Endothelial cell of umbilical vein (primary cell): ENCODE data around the gene PDE8B. TPM values are rescaled to one million over a fixed set of nuclear protein-coding genes. Genes with fewer than 3 reads are reported as not detected.

ENCODE experiments used
- BruUV-seq: library from RNA; stranded (reverse); fragments of 400-500 nt; replicated peaks from 2 replicates; lab custom pipeline; 2021; lab: Mats Ljungman, UMichigan
- CTCF ChIA-PET: fragments of 300-600, 350-600 bp; sonication (Branson Sonifier 250); formaldehyde crosslinking; loops from one replicate; lab custom pipeline; 2021; ENCODE audit warnings: antibody characterized with exemption, inconsistent platforms; lab: Charles Lee
- POLR2A ChIA-PET: fragments of 300-600, 350-600 bp; sonication (Branson Sonifier 250); formaldehyde crosslinking; loops from one replicate; lab custom pipeline; 2021; ENCODE audit warnings: antibody characterized with exemption, inconsistent platforms; lab: Charles Lee
- DNase-seq: peaks from one replicate; pipeline ENCODE4 v3.0.0-alpha.2; 2011; ENCODE audit warnings: low read depth, low spot score
- FAIRE-seq: peaks from 2 replicates; lab custom pipeline; 2011; peaks lifted over from hg19 to GRCh38; lab: Jason Lieb, UNC
- H2AFZ ChIP-seq: 2 replicates; pipeline ENCODE4 v1.6.0; 2012; ENCODE audit warnings: low read depth, low read length, control low read depth, inconsistent platforms
- H3K27ac ChIP-seq: 2 replicates; pipeline ENCODE4 v1.5.1; 2011; ENCODE audit warnings: low read depth, mild to moderate bottlenecking, control low read depth, low read length, moderate library complexity; ENCODE audit not compliant: insufficient read depth
- H3K27me3 ChIP-seq, 2 experiments: 2 replicates each; pipeline versions ENCODE4 v1.6.0 to v1.6.1; 2011; ENCODE audit warnings: low read length in 2 of 2, mixed read lengths in 1 of 2; ENCODE audit not compliant: control insufficient read depth in 2 of 2, insufficient read depth in 2 of 2
- H3K36me3 ChIP-seq, 2 experiments: 2 replicates in 1 of 2; 3 replicates in 1 of 2; pipeline ENCODE4 v1.5.1; 2011; ENCODE audit warnings: low read length in 2 of 2, mild to moderate bottlenecking in 1 of 2, moderate library complexity in 1 of 2; ENCODE audit not compliant: control insufficient read depth in 2 of 2, insufficient read depth in 2 of 2; ENCODE audit errors: extremely low read depth in 1 of 2
- H3K4me1 ChIP-seq: 3 replicates; pipeline ENCODE4 v1.5.1; 2011; ENCODE audit warnings: mild to moderate bottlenecking, low read length; ENCODE audit not compliant: control insufficient read depth, insufficient read depth; ENCODE audit errors: extremely low read depth
- H3K4me2 ChIP-seq: 2 replicates; pipeline ENCODE4 v1.6.1; 2011; ENCODE audit warnings: low read length, control low read depth, mixed read lengths; ENCODE audit not compliant: insufficient read depth
- H3K4me3 ChIP-seq, 3 experiments: fragments of 200-600 bp in 1 of 3; sonication (generic), shearing (Covaris generic) in 1 of 3; replicated peaks in 1 of 3; 2 replicates each; pipeline ENCODE4 v1.5.1; 2011 to 2016; ENCODE audit warnings: control low read depth in 3 of 3, low read length in 3 of 3, mild to moderate bottlenecking in 2 of 3, inconsistent platforms in 1 of 3, low read depth in 1 of 3, moderate library complexity in 1 of 3; ENCODE audit not compliant: insufficient read depth in 1 of 3
- H3K79me2 ChIP-seq: 2 replicates; pipeline ENCODE4 v1.6.0; 2012; ENCODE audit warnings: low read length, inconsistent platforms; ENCODE audit not compliant: control insufficient read depth, insufficient read depth
- H3K9ac ChIP-seq: replicated peaks from 2 replicates; pipeline ENCODE3; 2011; ENCODE audit warnings: low read length, control low read depth; ENCODE audit not compliant: insufficient read depth; ENCODE audit errors: extremely low read depth
- H3K9me1 ChIP-seq: replicated peaks from 3 replicates; pipeline ENCODE4 v1.6.0; 2011; ENCODE audit warnings: mild to moderate bottlenecking, low read length; ENCODE audit not compliant: control insufficient read depth, insufficient read depth; ENCODE audit errors: extremely low read depth
- H3K9me3 ChIP-seq: replicated peaks from 2 replicates; pipeline ENCODE4 v1.5.1; 2012; ENCODE audit warnings: low read length, inconsistent platforms; ENCODE audit not compliant: control insufficient read depth, insufficient read depth
- H4K20me1 ChIP-seq: replicated peaks from 2 replicates; pipeline ENCODE3; 2011; ENCODE audit warnings: mild to moderate bottlenecking, low read length; ENCODE audit not compliant: control insufficient read depth, insufficient read depth; ENCODE audit errors: extremely low read depth
- FOS ChIP-seq: IDR thresholded peaks from 2 replicates; pipeline ENCODE4 v1.6.1; 2011; ENCODE audit warnings: mild to moderate bottlenecking, low read length, moderate library complexity, borderline replicate concordance; ENCODE audit not compliant: insufficient read depth
- GATA2 ChIP-seq: IDR thresholded peaks from 2 replicates; pipeline ENCODE4 v1.7.0; 2011; ENCODE audit warnings: low read depth, mild to moderate bottlenecking, moderate library complexity, mixed read lengths, low read length; ENCODE audit not compliant: insufficient read length, insufficient read depth
- JUN ChIP-seq: IDR thresholded peaks from 2 replicates; pipeline ENCODE4 v1.6.1; 2011; ENCODE audit warnings: borderline replicate concordance, low read depth; ENCODE audit not compliant: insufficient read length, insufficient read depth
- MYC ChIP-seq: IDR thresholded peaks from one replicate; pipeline ENCODE4 v1.6.1; 2011; ENCODE audit warnings: mild to moderate bottlenecking, low read depth, low read length
- POLR2A ChIP-seq: IDR thresholded peaks from 2 replicates; pipeline ENCODE4 v1.6.1; 2012; ENCODE audit warnings: low read depth, mild to moderate bottlenecking, control low read depth, low read length
- POLR2AphosphoS5 ChIP-seq: IDR thresholded peaks from 2 replicates; pipeline ENCODE4 v1.6.1; 2012; ENCODE audit warnings: low read depth, mild to moderate bottlenecking, control low read depth, low read length, moderate library complexity; ENCODE audit not compliant: insufficient read depth
- dilution Hi-C: fragments of 300-500 bp; cut with MboI; formaldehyde crosslinking; loops from one replicate; pipeline ENCODE4 v1.15.0; 2019; ENCODE audit warnings: low sequenced_read_pairs; ENCODE audit not compliant: extremely low pct_ligation_motif_present
- intact Hi-C: fragments of 100-400 bp; cut with micrococcal nuclease; formaldehyde crosslinking; loops from one replicate; pipeline ENCODE4 v1.10.0; 2022
- polyA plus RNA-seq, 4 experiments: library from polyadenylated mRNA; depleted of rRNA in 3 of 4; stranded (reverse) in 3 of 4; unstranded in 1 of 4; fragments of >200 nt; gene quantifications; 2 replicates each; pipeline versions ENCODE4 v1.2.1 to v1.2.3, GENCODE V29; 2011 to 2012; ENCODE audit warnings: missing spikeins in 1 of 4
- total RNA-seq: library from RNA; stranded (reverse); gene quantifications from 2 replicates; pipeline ENCODE4 v1.2.3, GENCODE V29; 2021
- TF ChIP-seq, protein P1 (sequence below), 2 donors: IDR thresholded peaks; 1 replicate in 1 of 2; 2 replicates in 1 of 2; pipeline ENCODE4 v1.5.1; 2011; ENCODE audit warnings: low read length in 2 of 2, mild to moderate bottlenecking in 2 of 2, moderate library complexity in 2 of 2, control low read depth in 1 of 2, inconsistent platforms in 1 of 2, low read depth in 1 of 2; ENCODE audit not compliant: insufficient read depth in 1 of 2; ENCODE audit errors: extremely low read depth in 1 of 2

PDE8B gene
- total and polyA plus RNA-seq, 2 donors (not counting 3 experiments of a cell fraction or from before 2014, with no cell fraction given), result not detected

DNA sequence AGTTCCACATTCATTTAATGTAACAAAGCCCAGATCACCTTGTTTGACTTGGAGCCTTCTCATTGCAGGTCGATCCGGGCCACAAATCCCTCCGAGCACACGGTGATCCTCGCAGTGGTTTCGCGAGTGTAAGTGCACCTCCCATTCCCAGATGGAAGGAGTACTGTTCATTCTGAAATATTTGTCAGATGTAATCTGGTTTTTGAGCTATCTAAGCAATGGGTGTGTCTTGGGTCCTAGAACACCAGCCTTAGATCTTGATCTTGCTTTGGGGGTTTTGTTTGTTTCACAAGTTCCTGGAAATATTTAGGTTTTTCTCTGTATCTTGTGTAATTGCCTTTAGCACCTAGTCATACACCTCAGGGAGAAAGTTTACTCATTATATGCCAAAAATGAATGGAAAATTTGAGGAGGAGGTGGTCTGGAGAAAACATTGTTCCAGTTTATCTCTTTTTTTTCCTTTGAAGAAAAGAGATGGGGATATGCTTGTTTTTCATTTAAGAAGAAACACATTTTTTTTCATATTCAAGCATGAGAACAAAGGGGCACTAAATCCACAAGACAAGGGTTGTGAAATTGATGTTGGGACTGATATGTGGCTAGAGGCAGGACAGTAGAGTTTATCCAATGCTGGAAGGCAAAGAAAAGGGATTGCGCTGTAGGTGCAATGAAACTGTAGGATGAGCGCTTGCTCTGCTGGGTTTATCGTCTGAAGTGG, 118.6 kb downstream of the PDE8B start:
- H3K9ac ChIP-seq, result no peak overlapping the region
- ChIA-PET CTCF (no interaction called here), POLR2A (no interaction called here)
- H3K36me3 ChIP-seq, result no peaks in the 10 kb centered on the region
- H3K9me1 ChIP-seq, result no peaks in the 10 kb centered on the region
- no peaks in the 10 kb centered on the region for H4K20me1 ChIP-seq
- no peak overlapping the region for H3K4me2 ChIP-seq
- FAIRE-seq, result no peak
- no peak overlapping the region for H2AFZ ChIP-seq
- DNase-seq, result no peak
- TF ChIP-seq POLR2A, result no peak
- TF ChIP-seq MYC, result no peak
- intact Hi-C loops, result no loop called here
- no peaks in the 10 kb centered on the region for H3K4me1 ChIP-seq
- H3K4me3 ChIP-seq, result no peak overlapping the region
- H3K79me2 ChIP-seq, result no peaks in the 10 kb centered on the region
- BruUV-seq, result no TSS peak
- no peak overlapping the region for H3K27ac ChIP-seq
- H3K9me3 ChIP-seq, result no peaks in the 10 kb centered on the region
- dilution Hi-C loops, result no loop called here
- H3K27me3 ChIP-seq, result peaks cover 0 to 6% of the 10 kb centered on the region in 2 experiments

DNA sequence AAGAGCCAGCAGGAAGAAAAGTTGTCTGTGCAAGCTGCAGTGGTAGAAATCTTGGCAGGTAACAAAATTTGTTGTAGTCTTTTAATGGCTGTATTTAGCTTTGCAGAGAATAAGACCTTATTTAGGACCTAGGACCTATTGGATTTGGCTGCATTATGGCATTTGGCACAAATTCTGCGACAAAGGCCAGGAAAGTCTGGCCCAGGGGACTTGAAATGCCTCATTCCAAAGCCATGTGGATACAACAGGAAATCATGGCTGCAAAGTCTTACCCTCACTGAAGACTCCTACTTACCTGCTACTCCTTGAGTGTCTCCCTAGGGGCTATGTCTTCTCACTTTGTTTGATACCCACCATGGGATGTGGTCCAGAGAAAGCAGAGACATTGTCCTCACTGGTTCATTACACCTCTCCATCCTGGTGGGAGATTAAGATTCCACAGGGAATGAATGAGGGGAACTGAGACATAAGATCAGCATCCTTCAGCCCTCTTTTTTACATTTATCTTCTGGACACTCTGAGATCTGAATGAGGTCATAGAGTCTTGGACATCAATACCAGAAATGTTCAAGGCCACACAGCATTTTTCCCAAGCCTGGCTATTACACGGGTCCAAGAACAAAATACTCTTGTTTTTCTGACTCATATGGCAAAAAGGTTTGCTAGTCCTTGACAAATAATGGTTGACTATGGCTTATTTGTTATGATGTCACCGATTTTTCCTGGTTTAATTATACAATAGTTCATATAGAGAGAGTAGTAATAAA, 119.4 kb downstream of the PDE8B start:
- Histone ChIP-seq H3K27me3 (peaks cover 0 to 6% of the 10 kb centered on the region in 2 experiments), H3K9me3 (no peaks in the 10 kb centered on the region), H3K36me3 (no peaks in the 10 kb centered on the region), H3K4me2 (no peak overlapping the region), H2AFZ (no peak overlapping the region), H3K9ac (no peak overlapping the region), H3K4me3 (no peak overlapping the region), H3K27ac (no peak overlapping the region), H3K9me1 (no peaks in the 10 kb centered on the region), H3K4me1 (no peaks in the 10 kb centered on the region), H3K79me2 (no peaks in the 10 kb centered on the region), H4K20me1 (no peaks in the 10 kb centered on the region)
- FAIRE-seq (no peak), DNase-seq (no peak)
- intact Hi-C loops (no loop called here), dilution Hi-C loops (no loop called here)
- no peak for TF ChIP-seq JUN
- TF ChIP-seq GATA2, result no peak
- TF ChIP-seq MYC, result no peak
- no peak for TF ChIP-seq POLR2A
- TF ChIP-seq POLR2AphosphoS5, result no peak
- TF ChIP-seq FOS, result no peak
- TF ChIP-seq, protein P1, sequence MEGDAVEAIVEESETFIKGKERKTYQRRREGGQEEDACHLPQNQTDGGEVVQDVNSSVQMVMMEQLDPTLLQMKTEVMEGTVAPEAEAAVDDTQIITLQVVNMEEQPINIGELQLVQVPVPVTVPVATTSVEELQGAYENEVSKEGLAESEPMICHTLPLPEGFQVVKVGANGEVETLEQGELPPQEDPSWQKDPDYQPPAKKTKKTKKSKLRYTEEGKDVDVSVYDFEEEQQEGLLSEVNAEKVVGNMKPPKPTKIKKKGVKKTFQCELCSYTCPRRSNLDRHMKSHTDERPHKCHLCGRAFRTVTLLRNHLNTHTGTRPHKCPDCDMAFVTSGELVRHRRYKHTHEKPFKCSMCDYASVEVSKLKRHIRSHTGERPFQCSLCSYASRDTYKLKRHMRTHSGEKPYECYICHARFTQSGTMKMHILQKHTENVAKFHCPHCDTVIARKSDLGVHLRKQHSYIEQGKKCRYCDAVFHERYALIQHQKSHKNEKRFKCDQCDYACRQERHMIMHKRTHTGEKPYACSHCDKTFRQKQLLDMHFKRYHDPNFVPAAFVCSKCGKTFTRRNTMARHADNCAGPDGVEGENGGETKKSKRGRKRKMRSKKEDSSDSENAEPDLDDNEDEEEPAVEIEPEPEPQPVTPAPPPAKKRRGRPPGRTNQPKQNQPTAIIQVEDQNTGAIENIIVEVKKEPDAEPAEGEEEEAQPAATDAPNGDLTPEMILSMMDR (IDR thresholded peaks at IDR 0.05; ENCODE audit: extremely low read depth in 1 of 2, insufficient read depth in 1 of 2, low read depth in 1 of 2, low read length in 2 of 2), result no peak
- BruUV-seq, result no TSS peak
- CTCF ChIA-PET, result no interaction called here
- POLR2A ChIA-PET, result no interaction called here
